ENCODE results near the gene TM2D3.

DNA sequence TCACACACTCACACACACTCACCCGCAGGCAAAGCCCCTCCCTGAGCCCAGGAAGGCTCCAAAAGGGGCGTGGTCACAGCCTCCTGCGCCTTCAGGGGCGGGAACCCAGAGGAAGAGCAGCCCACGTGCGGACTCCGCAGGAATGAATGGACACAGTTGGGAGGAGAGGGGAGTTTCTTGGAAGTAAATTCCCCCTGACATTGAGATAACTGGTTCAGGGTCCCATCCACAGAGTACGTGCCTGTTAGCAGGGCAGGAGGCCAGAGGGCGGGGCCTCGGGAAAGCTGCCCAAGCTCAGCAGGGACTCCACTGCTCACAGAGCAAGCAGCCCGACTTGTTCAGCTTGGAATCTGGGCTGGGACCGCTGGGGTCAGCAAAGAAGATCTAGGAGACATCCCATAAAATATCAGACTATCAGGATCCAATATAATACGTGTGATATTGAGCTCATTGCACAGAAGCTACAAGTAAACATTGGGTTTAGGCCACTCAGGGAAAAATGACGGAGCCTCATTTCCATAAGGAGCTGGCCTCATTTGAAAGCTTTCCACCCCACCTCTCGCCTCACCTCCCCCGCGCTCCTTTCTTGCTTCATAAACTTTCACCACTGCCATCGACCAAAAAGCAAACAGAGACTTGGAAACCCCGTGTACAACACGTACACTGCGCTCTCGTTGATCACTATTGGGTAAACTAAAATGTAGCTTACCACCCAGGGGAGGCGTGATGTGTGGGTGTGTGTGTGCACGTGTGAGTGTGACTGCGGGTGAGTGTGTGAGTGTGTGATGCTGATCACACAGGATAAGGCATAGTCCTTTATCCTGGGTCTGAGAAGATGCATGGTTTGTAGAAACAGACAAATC, 36.0 kb downstream of the TM2D3 start:
- TF ChIP-seq, protein P1, sequence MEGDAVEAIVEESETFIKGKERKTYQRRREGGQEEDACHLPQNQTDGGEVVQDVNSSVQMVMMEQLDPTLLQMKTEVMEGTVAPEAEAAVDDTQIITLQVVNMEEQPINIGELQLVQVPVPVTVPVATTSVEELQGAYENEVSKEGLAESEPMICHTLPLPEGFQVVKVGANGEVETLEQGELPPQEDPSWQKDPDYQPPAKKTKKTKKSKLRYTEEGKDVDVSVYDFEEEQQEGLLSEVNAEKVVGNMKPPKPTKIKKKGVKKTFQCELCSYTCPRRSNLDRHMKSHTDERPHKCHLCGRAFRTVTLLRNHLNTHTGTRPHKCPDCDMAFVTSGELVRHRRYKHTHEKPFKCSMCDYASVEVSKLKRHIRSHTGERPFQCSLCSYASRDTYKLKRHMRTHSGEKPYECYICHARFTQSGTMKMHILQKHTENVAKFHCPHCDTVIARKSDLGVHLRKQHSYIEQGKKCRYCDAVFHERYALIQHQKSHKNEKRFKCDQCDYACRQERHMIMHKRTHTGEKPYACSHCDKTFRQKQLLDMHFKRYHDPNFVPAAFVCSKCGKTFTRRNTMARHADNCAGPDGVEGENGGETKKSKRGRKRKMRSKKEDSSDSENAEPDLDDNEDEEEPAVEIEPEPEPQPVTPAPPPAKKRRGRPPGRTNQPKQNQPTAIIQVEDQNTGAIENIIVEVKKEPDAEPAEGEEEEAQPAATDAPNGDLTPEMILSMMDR (conservative IDR thresholded peaks at IDR 0.05; ENCODE audit: low read depth, low read length), result no peak
- no peak for TF ChIP-seq EZH2 (IDR thresholded peaks at IDR 0.05; ENCODE audit: low read length, unreplicated experiment)
